Vagina (tissue), 2 donors: Measurements from ENCODE around the gene CNGA4.

Experiments used
- POLR2A ChIP-seq, 2 donors: fragments of 450-650 bp; IDR thresholded peaks; one replicate each; pipeline ENCODE4 v1.6.1; 2017; ENCODE audit warnings: antibody characterized with exemption in 2 of 2, mild to moderate bottlenecking in 2 of 2, moderate library complexity in 2 of 2
- POLR2AphosphoS5 ChIP-seq, 2 donors: sonication (generic); formaldehyde crosslinking; IDR thresholded peaks; one replicate each; pipeline ENCODE4 v1.9.0; 2017; ENCODE audit warnings: antibody characterized with exemption in 2 of 2, mild to moderate bottlenecking in 2 of 2, low read depth in 1 of 2; ENCODE audit not compliant: insufficient read depth in 1 of 2
- TF ChIP-seq, protein P1 (sequence below), 3 experiments: fragments of 450-650 bp in 2 of 3; fragments of 200-600 bp in 1 of 3; sonication (generic) in 1 of 3; IDR thresholded peaks; one replicate each; pipeline ENCODE4 v1.5.1; 2017 to 2019; ENCODE audit warnings: antibody characterized with exemption in 3 of 3, mild to moderate bottlenecking in 2 of 3, moderate library complexity in 2 of 3

DNA sequence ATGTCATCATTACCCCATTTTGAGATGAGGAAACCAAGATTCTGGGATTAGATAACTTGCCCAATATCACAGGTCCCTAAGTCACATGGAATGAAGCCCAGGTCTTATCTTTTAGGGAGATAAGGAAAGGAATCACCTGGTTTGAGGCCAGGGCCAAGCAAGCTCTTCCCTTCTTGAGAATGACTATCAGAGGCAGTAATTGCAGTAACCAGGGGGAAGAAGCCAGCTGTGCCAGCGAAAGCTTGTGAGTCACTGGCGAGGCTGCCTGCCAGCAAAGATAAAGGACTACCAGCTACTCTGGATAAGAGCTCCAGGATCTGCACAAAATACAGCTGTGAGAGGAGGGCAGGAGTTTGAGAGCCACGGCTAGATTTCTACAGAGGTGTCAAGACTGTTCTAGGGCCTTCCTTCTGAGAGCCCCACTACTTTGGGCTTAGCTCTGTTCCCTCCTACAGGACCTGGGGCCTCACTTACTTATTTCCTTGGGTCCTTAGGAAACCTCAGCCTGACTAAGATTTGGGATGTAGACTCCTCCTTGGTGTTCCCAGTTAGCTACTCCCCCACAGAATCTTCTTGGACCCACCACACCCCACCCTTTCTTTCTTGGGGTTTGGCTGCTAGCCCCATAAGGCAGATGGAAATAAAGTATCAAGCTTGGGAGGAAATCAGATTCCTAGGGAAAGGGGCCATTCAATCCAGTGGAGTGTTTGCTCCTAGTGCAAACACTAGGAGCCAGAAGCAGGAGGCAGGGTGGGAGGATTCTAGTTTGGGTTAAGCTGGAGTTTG lies 11.1 kb downstream of the CNGA4 start:
- TF ChIP-seq, protein P1, sequence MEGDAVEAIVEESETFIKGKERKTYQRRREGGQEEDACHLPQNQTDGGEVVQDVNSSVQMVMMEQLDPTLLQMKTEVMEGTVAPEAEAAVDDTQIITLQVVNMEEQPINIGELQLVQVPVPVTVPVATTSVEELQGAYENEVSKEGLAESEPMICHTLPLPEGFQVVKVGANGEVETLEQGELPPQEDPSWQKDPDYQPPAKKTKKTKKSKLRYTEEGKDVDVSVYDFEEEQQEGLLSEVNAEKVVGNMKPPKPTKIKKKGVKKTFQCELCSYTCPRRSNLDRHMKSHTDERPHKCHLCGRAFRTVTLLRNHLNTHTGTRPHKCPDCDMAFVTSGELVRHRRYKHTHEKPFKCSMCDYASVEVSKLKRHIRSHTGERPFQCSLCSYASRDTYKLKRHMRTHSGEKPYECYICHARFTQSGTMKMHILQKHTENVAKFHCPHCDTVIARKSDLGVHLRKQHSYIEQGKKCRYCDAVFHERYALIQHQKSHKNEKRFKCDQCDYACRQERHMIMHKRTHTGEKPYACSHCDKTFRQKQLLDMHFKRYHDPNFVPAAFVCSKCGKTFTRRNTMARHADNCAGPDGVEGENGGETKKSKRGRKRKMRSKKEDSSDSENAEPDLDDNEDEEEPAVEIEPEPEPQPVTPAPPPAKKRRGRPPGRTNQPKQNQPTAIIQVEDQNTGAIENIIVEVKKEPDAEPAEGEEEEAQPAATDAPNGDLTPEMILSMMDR (IDR thresholded peaks at IDR 0.05), result no peak
- TF ChIP-seq POLR2A (IDR thresholded peaks at IDR 0.05) (no peak), POLR2AphosphoS5 (IDR thresholded peaks at IDR 0.05; ENCODE audit: insufficient read depth in 1 of 2, low read depth in 1 of 2) (no peak)
